GM10248 (cell line): ENCODE data around the gene EIF4A2.

Experiments
- CTCF ChIA-PET: fragments of 300-600 bp; sonication (Branson Sonifier 250); formaldehyde crosslinking; extraction: SDS; loops from one replicate; lab custom pipeline; 2021; ENCODE audit warnings: antibody characterized with exemption; lab: Yijun Ruan, JAX
- POLR2A ChIA-PET: fragments of 350-650 bp; sonication (Branson Sonifier 250); formaldehyde crosslinking; extraction: SDS; loops from one replicate; lab custom pipeline; 2020; ENCODE audit warnings: antibody characterized with exemption; lab: Yijun Ruan, JAX
- DNase-seq: peaks from one replicate; pipeline ENCODE4 v3.0.0; 2012; ENCODE audit errors: extremely low spot score
- TF ChIP-seq, protein P1 (sequence below): IDR thresholded peaks from 2 replicates; pipeline ENCODE4 v1.5.1; 2012; ENCODE audit warnings: mild to moderate bottlenecking, low read depth; ENCODE audit errors: extremely low read depth, missing control alignments, control extremely low read depth

The EIF4A2 gene

DNA sequence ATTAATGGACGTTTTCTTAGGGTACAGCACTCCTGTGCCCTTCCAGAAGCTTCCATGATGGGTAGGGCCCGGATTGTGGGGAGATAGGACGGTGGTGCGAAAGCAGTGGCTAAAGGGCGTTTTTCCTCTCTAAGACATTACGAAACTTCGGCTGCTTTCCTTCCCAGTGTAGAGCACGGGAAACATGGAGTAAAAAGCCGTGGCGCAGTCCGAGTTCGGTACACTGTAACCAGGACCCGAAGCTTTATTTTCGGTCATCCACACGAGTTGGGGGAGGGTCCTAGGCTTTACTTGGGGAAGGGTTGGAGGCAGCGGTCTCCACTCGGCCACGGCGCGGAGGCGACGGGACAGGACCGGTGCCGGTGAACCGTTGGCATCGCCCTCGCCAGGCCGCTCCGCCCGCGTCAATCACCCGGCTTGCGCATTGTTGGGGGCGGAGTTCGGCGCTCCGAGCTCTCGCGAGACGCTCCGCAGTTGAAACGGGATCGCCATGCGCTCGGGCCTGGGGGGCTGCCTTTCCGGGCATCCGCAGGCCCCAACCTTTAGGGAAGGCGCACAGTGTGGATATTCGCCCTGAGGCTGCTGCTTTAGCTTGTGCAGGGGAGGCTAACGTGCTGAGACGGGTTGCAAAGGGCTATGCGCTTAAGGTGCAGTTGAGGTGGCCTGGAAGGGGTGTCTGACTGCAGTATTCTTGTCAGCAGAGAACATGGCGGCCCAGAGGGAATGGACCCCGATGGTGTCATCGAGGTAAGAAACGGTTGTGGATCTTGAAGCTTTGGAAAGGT lies 546 bp downstream of the EIF4A2 start:
- TF ChIP-seq, protein P1, sequence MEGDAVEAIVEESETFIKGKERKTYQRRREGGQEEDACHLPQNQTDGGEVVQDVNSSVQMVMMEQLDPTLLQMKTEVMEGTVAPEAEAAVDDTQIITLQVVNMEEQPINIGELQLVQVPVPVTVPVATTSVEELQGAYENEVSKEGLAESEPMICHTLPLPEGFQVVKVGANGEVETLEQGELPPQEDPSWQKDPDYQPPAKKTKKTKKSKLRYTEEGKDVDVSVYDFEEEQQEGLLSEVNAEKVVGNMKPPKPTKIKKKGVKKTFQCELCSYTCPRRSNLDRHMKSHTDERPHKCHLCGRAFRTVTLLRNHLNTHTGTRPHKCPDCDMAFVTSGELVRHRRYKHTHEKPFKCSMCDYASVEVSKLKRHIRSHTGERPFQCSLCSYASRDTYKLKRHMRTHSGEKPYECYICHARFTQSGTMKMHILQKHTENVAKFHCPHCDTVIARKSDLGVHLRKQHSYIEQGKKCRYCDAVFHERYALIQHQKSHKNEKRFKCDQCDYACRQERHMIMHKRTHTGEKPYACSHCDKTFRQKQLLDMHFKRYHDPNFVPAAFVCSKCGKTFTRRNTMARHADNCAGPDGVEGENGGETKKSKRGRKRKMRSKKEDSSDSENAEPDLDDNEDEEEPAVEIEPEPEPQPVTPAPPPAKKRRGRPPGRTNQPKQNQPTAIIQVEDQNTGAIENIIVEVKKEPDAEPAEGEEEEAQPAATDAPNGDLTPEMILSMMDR = no peak
- ChIA-PET CTCF (interaction anchor here (1.9 to 2.8 kb wide), 2 partner anchors 20 to 167 kb away, joined by 5 to 7 read pairs; no protein-coding TSS in a partner anchor), POLR2A (interaction anchor here (0.7 to 3.2 kb wide), 25 partner anchors 9 to 846 kb away, joined by 3 to 17 read pairs (median 4); partner anchors contain the start of genes DNAJB11, RFC4, RPL39L and TRA2B)
- peak; percentile 81 for DNase-seq

DNA sequence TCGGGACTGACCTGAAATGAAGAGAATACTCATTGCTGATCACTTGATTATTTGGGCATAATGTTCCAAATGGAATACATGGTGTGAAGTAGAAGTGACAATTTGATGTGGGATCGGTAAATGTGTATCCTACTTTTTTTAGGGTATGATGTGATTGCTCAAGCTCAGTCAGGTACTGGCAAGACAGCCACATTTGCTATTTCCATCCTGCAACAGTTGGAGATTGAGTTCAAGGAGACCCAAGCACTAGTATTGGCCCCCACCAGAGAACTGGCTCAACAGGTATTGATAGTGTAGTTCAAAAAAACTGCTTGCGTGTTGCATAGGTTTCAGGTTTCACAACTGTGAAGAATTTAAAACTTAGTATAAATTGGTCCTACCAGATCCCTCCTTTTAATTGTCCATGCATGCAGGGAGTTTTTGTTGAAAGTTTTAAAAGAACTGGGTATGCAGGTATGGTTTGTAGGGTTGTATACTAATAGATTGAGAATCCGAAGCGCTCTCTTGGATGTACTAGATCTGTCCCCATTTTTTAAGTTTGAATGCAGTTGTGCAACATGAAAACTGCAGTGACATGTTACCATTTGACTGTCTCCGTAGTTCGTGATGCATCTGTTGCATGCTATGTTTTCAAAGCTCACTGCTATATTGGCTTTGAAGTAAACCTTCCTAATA lies 1.6 kb downstream of the EIF4A2 start:
- ChIA-PET CTCF (interaction anchor here (1.3 to 2.8 kb wide), 2 partner anchors 168 kb away, joined by 4 to 7 read pairs; no protein-coding TSS in a partner anchor), POLR2A (interaction anchor here (0.7 to 3.2 kb wide), 13 partner anchors 8 to 355 kb away, joined by 3 to 17 read pairs (median 3); partner anchors contain the start of genes DNAJB11, RFC4 and RPL39L)
- no peak for DNase-seq
- TF ChIP-seq, protein P1 = no peak

DNA sequence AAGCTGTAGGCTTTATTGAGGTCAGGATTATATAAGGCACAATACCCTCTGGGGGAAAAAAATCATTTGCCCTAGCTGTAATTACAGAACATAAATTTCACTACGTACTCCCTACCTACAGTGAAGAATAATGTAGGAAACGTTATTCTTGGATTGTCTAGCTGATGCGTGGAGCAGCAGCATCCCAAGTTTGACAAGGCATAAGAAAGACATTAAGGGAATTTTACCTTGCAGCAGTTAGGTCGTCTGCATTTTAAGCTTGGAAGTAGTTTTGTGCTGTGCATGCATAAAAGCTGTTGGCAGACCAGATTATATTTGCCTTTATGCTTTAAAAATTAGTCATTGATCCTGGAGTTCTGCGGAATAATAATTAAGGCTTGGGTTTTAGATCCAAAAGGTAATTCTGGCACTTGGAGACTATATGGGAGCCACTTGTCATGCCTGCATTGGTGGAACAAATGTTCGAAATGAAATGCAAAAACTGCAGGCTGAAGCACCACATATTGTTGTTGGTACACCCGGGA lies 2.2 kb downstream of the EIF4A2 start:
- ChIA-PET CTCF (interaction anchor here (1.3 kb wide), 1 partner anchor 168 kb away, joined by 4 read pairs; no protein-coding TSS in a partner anchor), POLR2A (interaction anchor here (0.6 to 3.2 kb wide), 6 partner anchors 12 to 354 kb away, joined by 3 to 17 read pairs (median 3); partner anchors contain the start of genes DNAJB11, RFC4 and RPL39L)

DNA sequence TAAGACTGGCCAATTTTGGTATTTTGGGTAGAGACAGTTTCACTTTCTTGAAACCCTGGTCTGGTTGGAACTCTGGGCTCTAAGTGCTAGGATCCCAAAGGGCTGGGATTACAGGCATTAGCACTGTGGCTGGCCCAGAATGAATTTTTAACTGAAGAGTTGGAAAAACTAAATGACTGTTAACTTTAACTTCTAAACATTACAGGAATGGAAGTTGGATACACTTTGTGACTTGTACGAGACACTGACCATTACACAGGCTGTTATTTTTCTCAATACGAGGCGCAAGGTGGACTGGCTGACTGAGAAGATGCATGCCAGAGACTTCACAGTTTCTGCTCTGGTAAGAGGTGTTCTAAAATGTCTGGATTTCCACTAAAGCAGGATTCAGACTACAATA lies 3.5 kb downstream of the EIF4A2 start:
- TF ChIP-seq, protein P1 = no peak
- ChIA-PET CTCF (no interaction called here), POLR2A (interaction anchor here (1.1 kb wide), 1 partner anchor 217 kb away, joined by 4 read pairs; the partner anchor contains the start of gene DNAJB11)
- no peak for DNase-seq

More for the DNA sequence above, 2.2 kb downstream of the EIF4A2 start:
- TF ChIP-seq, protein P1 = no peak
- DNase-seq = no peak

DNA sequence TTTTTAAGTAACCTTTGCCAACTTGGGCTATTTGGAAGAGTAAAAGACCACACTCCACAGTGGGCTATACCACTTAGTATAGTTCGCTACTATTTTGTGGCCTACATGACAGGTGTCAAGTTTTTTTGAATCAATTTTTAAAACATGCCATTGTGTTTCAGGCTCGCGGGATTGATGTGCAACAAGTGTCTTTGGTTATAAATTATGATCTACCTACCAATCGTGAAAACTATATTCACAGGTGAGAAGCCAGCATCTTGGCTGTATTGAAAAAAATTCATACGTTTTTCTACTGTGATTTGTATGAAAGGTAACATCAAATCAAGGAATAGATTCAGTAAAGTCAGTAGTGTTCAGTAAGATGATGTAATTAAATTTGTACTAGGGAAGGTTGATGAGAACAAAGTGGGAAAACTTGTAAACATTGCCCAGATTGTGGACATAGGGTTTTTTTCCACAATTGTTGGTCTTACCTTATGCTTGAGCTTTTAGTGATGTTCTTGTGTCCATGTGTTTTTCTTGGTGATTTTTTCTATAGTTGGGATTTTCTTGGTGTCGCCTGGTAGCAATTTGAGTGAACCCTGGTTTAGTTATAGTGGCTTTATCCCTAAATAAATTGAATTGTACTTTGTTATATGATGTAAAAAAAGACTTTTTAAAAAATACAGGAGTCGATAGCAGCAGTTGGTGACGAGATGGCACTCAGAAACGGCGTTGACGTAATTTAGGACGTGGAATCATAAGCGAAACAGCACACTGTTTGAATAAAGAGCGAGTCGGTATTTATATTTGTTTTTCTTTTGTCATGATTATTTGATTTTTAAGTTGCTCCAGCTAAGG lies 4.5 kb downstream of the EIF4A2 start:
- CTCF ChIA-PET = no interaction called here
- TF ChIP-seq, protein P1 = no peak
- no peak for DNase-seq
- POLR2A ChIA-PET = interaction anchor here (1.1 kb wide), 2 partner anchors 17 to 217 kb away, joined by 4 read pairs; partner anchors contain the start of gene DNAJB11
